Measurements from ENCODE around the gene PCDH9. TPM values are rescaled to one million over a fixed set of nuclear protein-coding genes. Genes with fewer than 3 reads are reported as not detected.

PCDH9 gene
- total and polyA plus RNA-seq, 10 of the 15 experiments (the other 5 are each of a cell fraction or from before 2014, with no cell fraction given), result 0.02 to 2.3 (median 0.05) TPM; not detected in 1

DNA sequence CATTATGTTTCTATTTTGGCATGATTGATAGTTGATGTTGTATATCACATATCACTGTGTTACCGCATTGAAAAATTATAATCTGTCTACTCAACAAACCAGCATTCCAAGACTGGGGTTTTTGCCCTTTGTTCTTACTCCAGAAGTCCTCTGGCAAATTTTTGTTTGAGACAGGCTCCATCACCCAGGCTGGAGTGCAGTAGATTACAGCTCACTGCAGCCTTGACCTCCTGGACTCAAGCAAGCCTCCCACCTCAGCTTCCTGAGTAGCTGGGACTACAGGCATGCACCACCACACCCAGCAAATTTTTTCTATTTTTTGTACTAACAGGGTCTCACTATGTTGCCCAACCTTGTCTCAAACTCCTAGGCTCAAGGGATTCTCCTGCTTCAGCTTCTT is 741.0 kb downstream of the PCDH9 start:
- ChIA-PET RAD21 (ENCODE audit: unreplicated experiment) (no interaction called here), POLR2A (no interaction called here), CTCF (interaction anchor here (1.0 to 1.4 kb wide), 2 partner anchors 18 to 44 kb away, joined by 3 to 4 read pairs; no protein-coding TSS in a partner anchor), SMC1A (ENCODE audit: uncharacterized antibody, unreplicated experiment) (no interaction called here)
- no peaks in the 10 kb centered on the region for H3K79me2 ChIP-seq (ENCODE audit: control insufficient read depth, insufficient read depth, low read length)
- no peaks in the 10 kb centered on the region for H3K27me3 ChIP-seq (replicated peaks in 1 of 2; ENCODE audit: control insufficient read depth in 2 of 2, insufficient read depth in 2 of 2, low read length in 1 of 2)
- no peaks in the 10 kb centered on the region for H3K36me3 ChIP-seq (ENCODE audit: control insufficient read depth in 2 of 2, insufficient read depth in 2 of 2, low read length in 1 of 2)
- no peaks in the 10 kb centered on the region for H3K9me3 ChIP-seq (replicated peaks; ENCODE audit: control insufficient read depth, insufficient read depth, low read length)
- no peak overlapping the region for H3K4me2 ChIP-seq (ENCODE audit: control insufficient read depth, insufficient read depth)
- H3K9ac ChIP-seq (ENCODE audit: control insufficient read depth, insufficient read depth, low read length), result no peak overlapping the region
- no peak overlapping the region for H3K4me3 ChIP-seq
- H3K27ac ChIP-seq (ENCODE audit: control insufficient read depth, insufficient read depth), result no peak overlapping the region
- 100% methylated on average over 1 of the region's 1 CpG for WGBS (ENCODE audit: insufficient coverage, insufficient replicate concordance, low lambda C conversion rate, missing lambda C conversion rate)
- no peaks in the 10 kb centered on the region for H3K4me1 ChIP-seq (ENCODE audit: control insufficient read depth, insufficient read depth, low read length)
- intact Hi-C loops (cut with micrococcal nuclease; ENCODE audit: unreplicated experiment), result no loop called here
- BruUV-seq (replicated peaks), result no TSS peak
- DNase-seq (ENCODE audit: low read depth, low spot score), result no peak
- H4K20me1 ChIP-seq (ENCODE audit: control insufficient read depth, insufficient read depth), result no peaks in the 10 kb centered on the region
- no peak for TF ChIP-seq SMAD5 (IDR thresholded peaks at IDR 0.05; ENCODE audit: low read depth)
- TF ChIP-seq HDGF (IDR thresholded peaks at IDR 0.05), result no peak
- no peak for TF ChIP-seq NBN (IDR thresholded peaks at IDR 0.05)
- no peak for TF ChIP-seq JUNB (IDR thresholded peaks at IDR 0.05)
- TF ChIP-seq, protein P1, sequence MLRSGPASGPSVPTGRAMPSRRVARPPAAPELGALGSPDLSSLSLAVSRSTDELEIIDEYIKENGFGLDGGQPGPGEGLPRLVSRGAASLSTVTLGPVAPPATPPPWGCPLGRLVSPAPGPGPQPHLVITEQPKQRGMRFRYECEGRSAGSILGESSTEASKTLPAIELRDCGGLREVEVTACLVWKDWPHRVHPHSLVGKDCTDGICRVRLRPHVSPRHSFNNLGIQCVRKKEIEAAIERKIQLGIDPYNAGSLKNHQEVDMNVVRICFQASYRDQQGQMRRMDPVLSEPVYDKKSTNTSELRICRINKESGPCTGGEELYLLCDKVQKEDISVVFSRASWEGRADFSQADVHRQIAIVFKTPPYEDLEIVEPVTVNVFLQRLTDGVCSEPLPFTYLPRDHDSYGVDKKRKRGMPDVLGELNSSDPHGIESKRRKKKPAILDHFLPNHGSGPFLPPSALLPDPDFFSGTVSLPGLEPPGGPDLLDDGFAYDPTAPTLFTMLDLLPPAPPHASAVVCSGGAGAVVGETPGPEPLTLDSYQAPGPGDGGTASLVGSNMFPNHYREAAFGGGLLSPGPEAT (IDR thresholded peaks at IDR 0.05; ENCODE audit: low read depth), result no peak
- in situ Hi-C loops (cut with MboI), result no loop called here
- H2AFZ ChIP-seq (ENCODE audit: control insufficient read depth, low read depth, low read length), result no peak overlapping the region
- no peak for FAIRE-seq
- no peak; the same call in 2 of the 3 replicates for ATAC-seq

DNA sequence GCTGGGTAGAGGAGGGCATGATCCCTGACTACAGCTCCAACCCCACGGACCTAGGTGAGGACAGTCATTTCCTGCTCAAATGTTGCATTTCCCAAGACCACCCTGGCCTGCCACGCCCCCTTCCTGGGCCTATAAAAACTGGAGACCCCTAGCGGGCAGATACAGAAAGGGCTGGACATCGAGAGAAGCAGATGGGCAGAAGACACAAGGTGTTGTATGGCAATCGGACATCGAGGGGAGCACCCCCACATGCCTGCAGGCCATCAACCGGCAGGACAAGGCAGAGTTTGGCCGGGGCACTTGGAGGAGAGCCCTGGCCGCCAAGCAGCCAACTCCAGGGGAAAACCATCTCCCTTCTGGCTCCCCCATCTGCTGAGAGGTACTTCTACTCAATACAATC is 746.4 kb downstream of the PCDH9 start:
- CTCF ChIA-PET, result interaction anchor here (1.7 kb wide), 1 partner anchor 12 kb away, joined by 3 read pairs; no protein-coding TSS in a partner anchor
- Histone ChIP-seq H4K20me1 (ENCODE audit: control insufficient read depth, insufficient read depth) (no peaks in the 10 kb centered on the region), H3K4me2 (ENCODE audit: control insufficient read depth, insufficient read depth) (no peak overlapping the region), H3K4me3 (no peak overlapping the region), H3K79me2 (ENCODE audit: control insufficient read depth, insufficient read depth, low read length) (no peaks in the 10 kb centered on the region), H2AFZ (ENCODE audit: control insufficient read depth, low read depth, low read length) (no peak overlapping the region), H3K27me3 (replicated peaks in 1 of 2; ENCODE audit: control insufficient read depth in 2 of 2, insufficient read depth in 2 of 2, low read length in 1 of 2) (no peaks in the 10 kb centered on the region), H3K9me3 (replicated peaks; ENCODE audit: control insufficient read depth, insufficient read depth, low read length) (no peaks in the 10 kb centered on the region), H3K27ac (ENCODE audit: control insufficient read depth, insufficient read depth) (no peak overlapping the region), H3K9ac (ENCODE audit: control insufficient read depth, insufficient read depth, low read length) (no peak overlapping the region), H3K4me1 (ENCODE audit: control insufficient read depth, insufficient read depth, low read length) (no peaks in the 10 kb centered on the region), H3K36me3 (ENCODE audit: control insufficient read depth in 2 of 2, insufficient read depth in 2 of 2, low read length in 1 of 2) (no peaks in the 10 kb centered on the region)
- WGBS (ENCODE audit: insufficient coverage, insufficient replicate concordance, low lambda C conversion rate, missing lambda C conversion rate), result 29% methylated on average over 9 of the region's 9 CpGs
- POLR2A ChIA-PET, result no interaction called here
- FAIRE-seq, result no peak
- RAD21 ChIA-PET (ENCODE audit: unreplicated experiment), result no interaction called here
- BruUV-seq (replicated peaks), result no TSS peak
- DNase-seq (ENCODE audit: low read depth, low spot score), result no peak
- SMC1A ChIA-PET (ENCODE audit: uncharacterized antibody, unreplicated experiment), result no interaction called here
- no peak for ATAC-seq
- in situ Hi-C loops (cut with MboI) (no loop called here), intact Hi-C loops (cut with micrococcal nuclease; ENCODE audit: unreplicated experiment) (no loop called here)
- no peak for TF ChIP-seq ETV6 (conservative IDR thresholded peaks at IDR 0.05 in 1 of 2, IDR thresholded peaks at IDR 0.05 in 1 of 2; ENCODE audit: borderline replicate concordance in 1 of 2, low read depth in 1 of 2)
- TF ChIP-seq, protein P2, sequence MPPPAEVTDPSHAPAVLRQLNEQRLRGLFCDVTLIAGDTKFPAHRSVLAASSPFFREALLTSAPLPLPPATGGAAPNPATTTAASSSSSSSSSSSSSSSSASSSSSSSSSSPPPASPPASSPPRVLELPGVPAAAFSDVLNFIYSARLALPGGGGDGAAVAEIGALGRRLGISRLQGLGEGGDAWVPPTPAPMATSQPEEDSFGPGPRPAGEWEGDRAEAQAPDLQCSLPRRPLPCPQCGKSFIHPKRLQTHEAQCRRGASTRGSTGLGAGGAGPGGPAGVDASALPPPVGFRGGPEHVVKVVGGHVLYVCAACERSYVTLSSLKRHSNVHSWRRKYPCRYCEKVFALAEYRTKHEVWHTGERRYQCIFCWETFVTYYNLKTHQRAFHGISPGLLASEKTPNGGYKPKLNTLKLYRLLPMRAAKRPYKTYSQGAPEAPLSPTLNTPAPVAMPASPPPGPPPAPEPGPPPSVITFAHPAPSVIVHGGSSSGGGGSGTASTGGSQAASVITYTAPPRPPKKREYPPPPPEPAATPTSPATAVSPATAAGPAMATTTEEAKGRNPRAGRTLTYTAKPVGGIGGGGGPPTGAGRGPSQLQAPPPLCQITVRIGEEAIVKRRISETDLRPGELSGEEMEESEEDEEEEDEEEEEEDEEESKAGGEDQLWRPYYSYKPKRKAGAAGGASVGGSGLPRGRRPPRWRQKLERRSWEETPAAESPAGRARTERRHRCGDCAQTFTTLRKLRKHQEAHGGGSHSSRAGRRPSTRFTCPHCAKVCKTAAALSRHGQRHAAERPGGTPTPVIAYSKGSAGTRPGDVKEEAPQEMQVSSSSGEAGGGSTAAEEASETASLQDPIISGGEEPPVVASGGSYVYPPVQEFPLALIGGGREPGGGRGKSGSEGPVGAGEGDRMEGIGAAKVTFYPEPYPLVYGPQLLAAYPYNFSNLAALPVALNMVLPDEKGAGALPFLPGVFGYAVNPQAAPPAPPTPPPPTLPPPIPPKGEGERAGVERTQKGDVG (CRISPR knock-in tag; IDR thresholded peaks at IDR 0.05), result no peak
- TF ChIP-seq, protein P3, sequence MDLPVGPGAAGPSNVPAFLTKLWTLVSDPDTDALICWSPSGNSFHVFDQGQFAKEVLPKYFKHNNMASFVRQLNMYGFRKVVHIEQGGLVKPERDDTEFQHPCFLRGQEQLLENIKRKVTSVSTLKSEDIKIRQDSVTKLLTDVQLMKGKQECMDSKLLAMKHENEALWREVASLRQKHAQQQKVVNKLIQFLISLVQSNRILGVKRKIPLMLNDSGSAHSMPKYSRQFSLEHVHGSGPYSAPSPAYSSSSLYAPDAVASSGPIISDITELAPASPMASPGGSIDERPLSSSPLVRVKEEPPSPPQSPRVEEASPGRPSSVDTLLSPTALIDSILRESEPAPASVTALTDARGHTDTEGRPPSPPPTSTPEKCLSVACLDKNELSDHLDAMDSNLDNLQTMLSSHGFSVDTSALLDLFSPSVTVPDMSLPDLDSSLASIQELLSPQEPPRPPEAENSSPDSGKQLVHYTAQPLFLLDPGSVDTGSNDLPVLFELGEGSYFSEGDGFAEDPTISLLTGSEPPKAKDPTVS (IDR thresholded peaks at IDR 0.05; ENCODE audit: low read depth, low read length), result no peak
- no peak for TF ChIP-seq NFXL1 (IDR thresholded peaks at IDR 0.05; ENCODE audit: borderline replicate concordance)
- no peak for TF ChIP-seq RELA (IDR thresholded peaks at IDR 0.05; ENCODE audit: borderline replicate concordance, partially characterized antibody)
- no peak for TF ChIP-seq YBX1 (IDR thresholded peaks at IDR 0.05)
